ENCODE data around the gene LMNA. TPM values are rescaled to one million over a fixed set of nuclear protein-coding genes. Genes with fewer than 3 reads are reported as not detected.

LMNA gene
- total and polyA plus RNA-seq, 10 of the 15 experiments (the other 5 are each of a cell fraction or from before 2014, with no cell fraction given): 0.42 to 334 (median 81.1) TPM

GRCh38 chr1:156078728-156079127 is 35.8 kb upstream of the LMNA start:
- DNase-seq (ENCODE audit: low read depth, low spot score): no peak
- in situ Hi-C loops (cut with MboI): no loop called here
- FAIRE-seq: no peak

More at GRCh38 chr1:156078728-156079127, 35.8 kb upstream of the LMNA start:
- Histone ChIP-seq H3K9me3 (replicated peaks; ENCODE audit: control insufficient read depth, insufficient read depth, low read length) (no peaks in the 10 kb centered on the region; the same call in 2 of the 3 replicates), H3K36me3 (ENCODE audit: control insufficient read depth in 2 of 2, insufficient read depth in 2 of 2, low read length in 1 of 2) (no peaks in the 10 kb centered on the region), H3K27me3 (replicated peaks in 1 of 2; ENCODE audit: control insufficient read depth in 2 of 2, insufficient read depth in 2 of 2, low read length in 1 of 2) (peaks cover 0 to 2% of the 10 kb centered on the region in 2 experiments; a peak in 1 of 4 replicates), H3K4me1 (ENCODE audit: control insufficient read depth, insufficient read depth, low read length) (peaks cover 10% of the 10 kb centered on the region), H4K20me1 (ENCODE audit: control insufficient read depth, insufficient read depth) (no peaks in the 10 kb centered on the region), H2AFZ (ENCODE audit: control insufficient read depth, low read depth, low read length) (no peak overlapping the region), H3K9ac (ENCODE audit: control insufficient read depth, insufficient read depth, low read length) (no peak overlapping the region), H3K79me2 (ENCODE audit: control insufficient read depth, insufficient read depth, low read length) (peaks cover 2% of the 10 kb centered on the region; the same call in 1 of the 2 replicates), H3K27ac (ENCODE audit: control insufficient read depth, insufficient read depth) (no peak overlapping the region), H3K4me3 (no peak overlapping the region), H3K4me2 (ENCODE audit: control insufficient read depth, insufficient read depth) (no peak overlapping the region)
- SMC1A ChIA-PET (ENCODE audit: uncharacterized antibody, unreplicated experiment): interaction anchor here (0.7 to 1.7 kb wide), 4 partner anchors 12 to 234 kb away, joined by 3 to 5 read pairs (median 4); no protein-coding TSS in a partner anchor
- 63% methylated on average over 5 of the region's 5 CpGs for WGBS (ENCODE audit: insufficient coverage, insufficient replicate concordance, low lambda C conversion rate, missing lambda C conversion rate)
- no peak for ATAC-seq
- CTCF ChIA-PET: interaction anchor here (1.0 to 1.3 kb wide), 3 partner anchors 12 to 140 kb away, joined by 3 to 4 read pairs (median 3); no protein-coding TSS in a partner anchor
- BruUV-seq (replicated peaks): no TSS peak
- TF ChIP-seq HDAC6 (IDR thresholded peaks at IDR 0.05; ENCODE audit: unreplicated experiment) (no peak), IRF5 (IDR thresholded peaks at IDR 0.05; ENCODE audit: borderline replicate concordance) (no peak), CHD1 (IDR thresholded peaks at IDR 0.05; ENCODE audit: low read depth, low read length) (no peak), NFYA (IDR thresholded peaks at IDR 0.05; ENCODE audit: borderline replicate concordance, low read depth, low read length) (no peak), STAT1 (conservative IDR thresholded peaks at IDR 0.05) (no peak), ZNF24 (IDR thresholded peaks at IDR 0.05) (no peak), ATF3 (IDR thresholded peaks at IDR 0.05; ENCODE audit: borderline replicate concordance, extremely low read depth, low read depth, low read length) (no peak), RAD51 (IDR thresholded peaks at IDR 0.05) (no peak), IKZF2 (IDR thresholded peaks at IDR 0.05) (no peak), IRF3 (IDR thresholded peaks at IDR 0.05) (no peak), HCFC1 (IDR thresholded peaks at IDR 0.05; ENCODE audit: low read length) (no peak), DPF2 (IDR thresholded peaks at IDR 0.05) (no peak), CHD2 (IDR thresholded peaks at IDR 0.05; ENCODE audit: borderline replicate concordance, low read depth, low read length) (no peak)
- intact Hi-C loops (cut with micrococcal nuclease; ENCODE audit: unreplicated experiment): no loop called here
- POLR2A ChIA-PET: interaction anchor here (1.0 kb wide), 1 partner anchor 14 kb away, joined by 7 read pairs; no protein-coding TSS in a partner anchor
- RAD21 ChIA-PET (ENCODE audit: unreplicated experiment): interaction anchor here (1.2 kb wide), 1 partner anchor 147 kb away, joined by 3 read pairs; no protein-coding TSS in a partner anchor

All from GM12878 (cell line).